Kidney capillary endothelial cell (primary cell): ENCODE data around the gene THBS1.

ENCODE experiments used
- DNase-seq: peaks from one replicate; pipeline ENCODE4 v3.0.0-alpha.2; 2018; ENCODE audit warnings: low spot score

THBS1 gene

DNA sequence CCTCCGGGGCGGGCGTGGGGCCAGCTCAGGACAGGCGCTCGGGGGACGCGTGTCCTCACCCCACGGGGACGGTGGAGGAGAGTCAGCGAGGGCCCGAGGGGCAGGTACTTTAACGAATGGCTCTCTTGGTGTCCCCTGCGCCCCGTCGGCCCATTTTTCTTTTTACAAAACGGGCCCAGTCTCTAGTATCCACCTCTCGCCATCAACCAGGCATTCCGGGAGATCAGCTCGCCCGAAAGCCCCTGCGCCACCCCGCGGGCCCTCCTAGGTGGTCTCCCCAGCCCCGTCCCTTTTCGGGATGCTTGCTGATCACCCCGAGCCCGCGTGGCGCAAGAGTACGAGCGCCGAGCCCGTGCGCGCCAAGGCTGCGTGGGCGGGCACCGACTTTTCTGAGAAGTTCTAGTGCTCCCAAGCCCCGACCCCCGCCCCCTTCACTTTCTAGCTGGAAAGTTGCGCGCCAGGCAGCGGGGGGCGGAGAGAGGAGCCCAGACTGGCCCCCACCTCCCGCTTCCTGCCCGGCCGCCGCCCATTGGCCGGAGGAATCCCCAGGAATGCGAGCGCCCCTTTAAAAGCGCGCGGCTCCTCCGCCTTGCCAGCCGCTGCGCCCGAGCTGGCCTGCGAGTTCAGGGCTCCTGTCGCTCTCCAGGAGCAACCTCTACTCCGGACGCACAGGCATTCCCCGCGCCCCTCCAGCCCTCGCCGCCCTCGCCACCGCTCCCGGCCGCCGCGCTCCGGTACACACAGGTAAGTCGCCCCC is at the start of gene THBS1:
TSS of gene THBS1 (plus strand) at position 595 of the 757 bp plus-strand sequence. CDS start 779 bp downstream, outside the sequence.
- peak; percentile 85 for DNase-seq

DNA sequence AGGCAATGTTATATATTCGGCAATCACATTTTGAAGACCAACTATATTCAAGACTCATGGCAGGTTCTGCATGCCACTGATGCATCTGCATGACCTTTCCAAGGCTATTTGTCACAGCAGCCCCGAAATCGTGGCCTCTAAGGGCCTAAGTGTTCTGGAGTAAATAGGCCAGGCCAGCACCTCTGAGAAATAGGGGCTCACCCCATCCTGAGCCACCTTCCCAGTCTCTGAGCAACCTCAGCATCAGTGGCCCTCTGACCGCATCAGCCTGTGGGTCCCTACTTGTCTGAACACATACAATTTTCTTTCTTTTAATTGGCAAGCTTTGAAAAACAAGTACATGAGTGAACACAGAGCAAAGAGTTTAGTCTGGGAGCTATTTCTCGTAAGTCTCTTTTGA is 45.9 kb upstream of the THBS1 start:
- no peak for DNase-seq

DNA sequence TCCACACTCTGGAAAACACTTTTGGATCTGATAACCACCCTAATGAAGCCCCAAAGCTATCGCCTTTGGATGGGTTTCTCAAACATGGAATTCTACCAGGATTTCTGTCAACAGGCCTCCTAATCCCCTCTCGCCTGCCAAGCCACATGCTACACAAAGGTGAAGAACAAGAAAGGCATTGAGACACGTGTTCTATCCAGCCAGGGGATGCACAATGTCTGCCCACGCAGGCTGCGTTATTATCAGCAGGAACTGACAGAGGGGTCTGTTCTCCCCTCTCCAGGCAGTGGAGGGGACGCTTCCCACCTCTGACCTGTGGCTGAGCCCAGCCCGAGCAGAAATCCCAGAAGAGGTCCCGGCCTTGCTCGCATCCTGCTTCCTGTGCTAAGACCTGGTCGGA is 45.4 kb upstream of the THBS1 start:
- no peak for DNase-seq

DNA sequence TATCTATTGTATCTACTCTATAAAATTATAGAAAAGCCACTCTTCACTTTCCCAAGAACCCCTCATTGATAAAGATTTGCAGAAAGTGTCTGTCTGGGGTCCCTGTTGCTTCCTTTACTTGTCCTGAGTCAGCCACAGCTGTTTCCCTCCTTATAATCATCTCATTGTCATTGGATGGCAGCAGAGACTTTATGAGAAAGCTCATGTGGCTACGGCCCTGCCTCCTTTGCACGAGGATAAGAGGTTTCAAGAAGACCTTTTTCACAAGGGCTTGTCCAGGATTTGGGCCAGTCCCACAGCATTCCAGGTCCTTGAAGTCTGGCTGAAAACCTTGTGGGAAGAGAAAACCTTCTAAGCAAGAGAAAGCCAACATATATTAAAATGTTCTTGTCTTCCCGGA is 41.9 kb upstream of the THBS1 start:
- no peak for DNase-seq

DNA sequence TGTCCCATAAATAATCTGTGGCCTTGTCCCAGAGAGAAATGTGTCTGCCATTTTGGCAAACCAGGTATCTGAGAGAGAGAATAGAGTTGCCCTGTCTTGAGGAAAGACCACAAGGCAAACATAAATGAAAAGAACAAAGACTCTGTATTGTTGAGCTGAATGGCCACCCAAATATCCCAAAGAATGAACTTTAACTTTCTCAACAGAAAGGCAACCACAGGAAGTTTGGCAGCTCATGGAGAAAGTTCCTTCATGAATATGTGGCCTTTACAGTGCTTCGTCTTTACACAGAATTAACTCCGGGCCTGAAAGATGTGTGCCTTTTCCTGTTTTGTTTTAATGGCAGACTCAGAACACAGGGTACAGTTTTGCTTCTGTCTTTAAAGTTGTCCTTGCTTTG is 41.4 kb upstream of the THBS1 start:
- DNase-seq: no peak

DNA sequence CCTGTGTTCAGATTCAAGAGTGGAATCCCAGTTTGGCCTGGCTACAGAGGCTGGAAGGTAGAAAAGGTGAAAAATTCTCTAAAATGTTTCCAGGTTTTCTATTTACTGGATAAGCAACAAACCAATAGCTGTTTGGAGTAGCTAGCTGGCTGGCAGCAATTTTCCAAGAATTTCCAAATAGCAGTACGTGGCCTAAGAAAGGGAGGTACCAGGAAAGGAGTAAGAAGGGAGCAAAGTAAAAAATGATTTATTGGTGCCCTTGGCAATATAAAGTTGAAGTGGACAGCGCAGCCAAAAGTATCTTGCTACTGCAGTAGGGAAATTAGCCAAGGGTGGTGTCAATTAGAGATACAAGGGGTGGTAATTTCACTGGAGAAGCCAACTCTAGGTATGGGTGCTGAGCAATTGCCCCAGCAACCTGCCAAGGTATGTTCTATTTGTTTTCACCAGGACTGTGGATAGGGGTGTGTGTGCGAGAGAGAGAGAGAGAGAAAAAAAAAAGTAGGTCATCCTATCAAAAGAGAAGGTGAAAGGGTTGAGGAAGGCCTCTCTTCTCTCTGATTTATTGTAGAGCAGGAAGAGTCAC is 40.8 kb upstream of the THBS1 start:
- no peak for DNase-seq

DNA sequence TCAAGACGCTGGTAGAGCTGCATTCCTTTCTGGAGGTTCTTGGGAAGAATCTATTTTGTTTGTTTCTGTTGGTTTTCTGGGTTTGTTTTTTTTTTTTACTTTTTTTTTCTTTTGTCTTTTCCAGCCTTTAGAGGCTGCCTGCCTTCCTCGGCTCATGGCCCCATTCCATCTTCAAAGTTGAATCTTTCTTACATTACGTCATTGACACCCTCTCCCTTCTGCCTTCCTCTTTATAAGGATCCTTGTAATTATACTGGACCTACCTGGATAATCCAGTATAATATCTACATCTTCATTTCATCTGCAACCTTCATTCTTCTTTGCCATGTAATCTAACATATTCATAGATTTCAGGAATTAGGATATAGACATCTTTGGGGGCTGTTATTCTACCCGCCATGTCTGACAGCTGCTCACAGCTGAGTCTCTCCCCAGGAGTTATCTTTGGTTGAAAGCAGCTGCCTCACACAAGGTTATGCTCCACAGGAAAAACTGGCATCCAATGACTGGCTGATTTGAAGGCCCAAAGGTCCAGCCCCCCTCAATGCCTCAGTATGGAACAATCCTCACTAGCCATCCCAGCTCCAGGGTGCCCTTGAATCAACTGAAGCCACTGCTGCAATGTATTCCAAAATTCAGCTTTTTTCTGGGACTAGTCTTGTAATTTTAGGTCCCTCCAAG is 38.4 kb upstream of the THBS1 start:
- DNase-seq: no peak

DNA sequence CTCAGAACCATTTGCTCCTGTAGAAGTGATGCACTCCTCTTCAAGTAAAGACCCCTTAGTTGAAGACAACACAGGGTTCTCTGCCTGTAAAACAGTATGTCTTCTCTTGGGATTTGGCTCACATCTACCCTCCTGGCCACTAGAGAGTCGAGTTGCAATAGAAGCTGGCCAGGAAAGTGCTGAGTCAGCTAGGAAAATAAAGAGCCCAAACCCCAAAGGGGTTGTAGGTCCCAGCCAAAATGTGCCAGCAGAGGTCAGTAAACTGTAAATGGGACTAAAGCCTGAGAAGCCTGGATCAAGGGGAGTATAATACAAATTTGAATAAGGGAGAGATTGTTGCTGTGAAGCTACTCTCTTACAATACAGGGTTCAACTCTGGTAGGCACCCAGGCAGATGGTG is 37.2 kb upstream of the THBS1 start:
- no peak for DNase-seq

DNA sequence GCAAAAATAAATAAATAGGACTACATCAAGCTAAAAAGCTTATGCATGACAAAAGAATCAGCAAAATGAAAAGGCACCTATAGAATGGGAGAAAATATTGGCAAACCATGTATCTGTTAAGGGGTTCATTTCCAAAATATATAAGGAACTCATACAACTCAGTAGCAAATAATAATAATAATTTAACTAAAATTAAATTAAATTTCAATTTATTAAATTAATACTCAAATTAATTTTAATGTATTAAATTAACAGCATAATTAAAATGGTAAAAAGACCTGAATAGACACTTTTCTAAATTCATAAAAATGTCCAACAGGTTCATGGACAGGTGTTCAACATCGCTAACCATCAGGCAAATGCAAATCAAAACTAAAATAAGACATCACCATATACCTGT is 34.0 kb upstream of the THBS1 start:
- no peak for DNase-seq

DNA sequence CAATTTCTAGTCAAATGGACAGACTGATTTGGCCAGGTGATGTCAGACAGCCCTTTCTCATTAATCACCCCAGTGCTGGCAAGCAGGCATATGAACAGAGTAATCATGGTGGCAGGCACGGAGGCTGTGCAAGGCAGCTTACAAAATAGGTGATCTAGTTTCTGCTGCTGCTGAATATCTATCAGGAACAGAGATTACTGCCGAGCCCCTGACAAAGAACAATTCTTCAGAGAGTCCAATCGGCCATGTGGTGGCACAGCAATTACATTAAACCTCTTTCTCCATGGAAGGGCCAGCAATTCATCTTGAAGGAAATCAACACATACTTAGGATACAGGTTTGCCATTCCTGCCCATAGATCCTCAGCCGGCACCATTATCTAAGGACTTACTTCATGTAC is 32.3 kb upstream of the THBS1 start:
- no peak for DNase-seq

DNA sequence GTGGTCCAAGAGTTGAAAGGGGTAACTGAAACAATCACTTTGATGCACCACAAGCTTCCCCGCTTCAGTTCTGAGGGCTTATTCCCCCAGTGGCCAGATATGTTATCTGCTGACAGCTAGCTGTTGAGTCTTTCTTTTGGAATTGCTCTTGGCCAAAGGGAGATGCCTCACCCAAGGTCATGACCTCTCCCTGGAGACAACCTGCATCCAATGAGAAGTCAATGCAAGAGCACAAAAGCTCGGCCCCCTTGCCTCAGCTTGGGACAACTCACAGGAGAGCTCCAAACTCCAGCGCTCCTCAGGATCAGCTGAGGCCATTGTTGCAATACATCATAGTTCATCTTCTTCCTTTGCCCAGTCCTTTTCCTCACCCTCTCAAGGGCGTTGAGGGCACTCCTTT is 31.0 kb upstream of the THBS1 start:
- no peak for DNase-seq

DNA sequence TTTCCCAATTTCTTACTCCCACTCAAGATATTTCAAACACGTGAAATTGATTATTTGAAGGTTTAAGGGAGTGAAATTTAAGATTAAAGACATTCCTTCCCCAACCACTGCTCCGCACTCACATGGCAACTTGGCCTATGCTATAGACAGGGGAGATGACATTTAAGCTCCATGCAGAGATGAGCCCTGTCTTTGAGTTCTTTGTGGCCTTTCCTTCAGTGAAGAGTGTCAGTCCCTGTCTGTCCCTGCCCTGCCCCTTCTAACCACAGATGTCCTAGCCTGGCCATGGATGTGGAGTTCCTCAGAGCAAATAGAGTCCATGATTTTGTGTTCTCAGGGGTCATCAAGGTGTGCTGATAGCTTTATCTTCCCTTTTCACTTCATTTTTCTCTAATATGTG is 29.4 kb upstream of the THBS1 start:
- no peak for DNase-seq

DNA sequence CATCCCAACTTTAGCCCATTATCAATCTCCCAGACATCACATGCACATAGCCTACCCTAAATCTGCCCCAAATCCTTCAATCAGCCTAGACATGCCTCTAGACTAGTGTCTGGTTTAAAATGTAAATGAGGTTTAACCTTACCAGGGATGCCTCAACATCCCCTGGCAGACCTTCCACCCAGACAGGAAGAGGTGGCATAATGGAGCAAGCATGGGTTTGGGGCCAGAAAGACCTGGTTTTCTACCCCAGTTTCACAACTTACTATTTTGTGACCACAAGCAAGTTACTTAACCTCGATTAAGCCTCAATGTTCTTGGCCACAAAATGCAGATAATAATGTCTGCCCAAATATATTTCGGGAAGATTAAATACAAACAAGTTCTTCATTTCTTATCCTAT is 28.3 kb upstream of the THBS1 start:
- DNase-seq: no peak

DNA sequence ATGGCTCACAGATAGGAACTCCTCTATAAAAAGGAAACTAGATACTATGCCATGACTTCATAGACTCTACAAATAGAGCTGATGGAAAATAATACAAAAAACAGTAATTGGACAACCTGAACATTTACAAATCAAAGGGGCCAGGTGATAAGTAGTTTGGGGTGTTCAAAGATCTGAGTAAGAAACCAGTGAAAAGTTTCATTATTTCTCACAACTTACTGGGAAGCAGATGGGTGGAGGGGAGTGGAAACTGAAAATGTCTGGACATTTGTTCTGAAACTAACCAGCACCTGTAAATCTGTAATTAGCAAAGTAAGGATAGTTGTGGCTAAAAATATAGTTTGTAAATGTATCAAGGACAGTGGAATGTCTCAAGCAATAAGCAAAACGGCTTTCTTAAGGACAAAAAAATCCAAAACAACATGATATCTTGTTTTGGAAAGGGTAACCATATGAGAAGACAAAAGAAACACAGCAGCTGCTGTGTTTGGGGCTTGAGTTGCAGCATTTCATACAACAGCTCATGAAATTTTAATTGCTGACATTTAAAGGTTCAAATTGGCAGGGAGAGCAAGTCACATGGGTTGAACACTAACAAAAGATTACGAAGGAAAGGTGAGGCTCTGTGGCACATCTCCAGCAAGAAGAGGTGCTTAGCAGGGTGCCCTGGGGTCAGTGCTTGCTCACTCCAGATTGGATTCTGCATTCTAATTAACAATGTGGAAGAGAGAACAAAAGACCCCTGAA is 26.8 kb upstream of the THBS1 start:
- DNase-seq: no peak

DNA sequence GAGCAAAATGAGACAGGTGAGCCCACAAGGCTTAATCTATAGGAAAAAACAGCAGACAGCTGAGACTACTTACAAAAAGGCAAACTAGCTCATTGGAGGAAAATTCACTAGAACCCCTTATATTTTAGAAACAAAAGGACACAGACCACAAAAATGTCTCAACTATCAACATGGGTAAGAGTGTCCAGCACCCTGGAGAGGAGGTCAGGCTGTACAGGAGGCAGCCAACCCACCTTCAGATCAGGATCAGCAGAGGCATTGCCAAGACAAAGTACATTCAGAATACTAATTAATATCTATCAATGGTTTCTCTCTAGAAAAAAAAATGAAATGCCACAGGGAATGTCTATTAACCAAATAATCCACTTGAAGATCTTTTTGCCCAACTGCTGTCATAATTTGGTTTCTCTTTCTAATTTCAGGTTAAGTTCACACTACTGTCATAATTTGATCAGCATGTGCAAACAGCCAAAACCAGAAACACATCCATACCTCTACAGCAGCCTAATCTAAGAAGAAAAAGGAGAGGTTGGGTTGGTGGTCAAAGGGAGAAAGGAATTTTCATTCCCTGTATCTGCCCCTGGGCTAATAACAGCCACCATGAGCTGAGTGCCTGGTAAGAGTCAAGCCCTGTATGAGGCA is 26.0 kb upstream of the THBS1 start:
- DNase-seq: no peak

DNA sequence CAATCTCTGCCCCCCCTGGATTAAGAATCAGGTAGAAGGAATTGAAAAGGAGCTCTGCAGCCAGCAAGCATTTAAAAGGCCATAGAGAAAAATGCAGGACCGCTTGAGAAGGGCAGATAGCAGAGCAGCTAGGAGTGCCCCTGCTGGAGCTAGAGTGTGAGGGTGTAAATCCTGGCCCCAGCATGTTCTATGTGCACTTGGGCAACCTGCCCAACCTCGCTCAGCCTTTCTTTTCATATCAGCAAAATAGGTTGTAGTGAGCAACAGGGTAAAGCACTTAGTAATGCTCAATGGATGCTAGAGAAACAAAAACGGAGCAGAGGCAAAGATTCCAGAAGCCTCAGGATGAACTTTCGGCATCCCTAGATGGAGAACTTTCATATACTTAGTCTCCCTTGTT is 25.0 kb upstream of the THBS1 start:
- DNase-seq: no peak

DNA sequence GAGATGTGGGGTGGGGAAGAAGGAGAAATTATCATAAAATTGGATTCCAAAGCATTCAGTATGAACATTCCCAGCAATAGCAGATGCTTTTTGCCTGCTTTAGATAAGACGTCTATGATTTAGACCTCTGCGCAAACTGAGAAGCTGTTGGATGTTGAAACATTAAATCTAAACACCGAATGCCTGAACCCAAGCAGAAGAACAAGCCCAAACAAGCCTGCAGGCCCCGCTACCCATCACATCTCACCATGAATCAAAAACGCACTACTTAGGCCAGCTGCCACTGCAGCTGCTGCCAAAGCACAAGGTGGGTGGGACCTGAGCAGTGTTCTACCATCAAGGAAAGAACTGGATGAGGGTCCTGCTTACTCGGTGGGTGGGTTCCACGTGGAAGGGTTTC is 24.4 kb upstream of the THBS1 start:
- DNase-seq: no peak

DNA sequence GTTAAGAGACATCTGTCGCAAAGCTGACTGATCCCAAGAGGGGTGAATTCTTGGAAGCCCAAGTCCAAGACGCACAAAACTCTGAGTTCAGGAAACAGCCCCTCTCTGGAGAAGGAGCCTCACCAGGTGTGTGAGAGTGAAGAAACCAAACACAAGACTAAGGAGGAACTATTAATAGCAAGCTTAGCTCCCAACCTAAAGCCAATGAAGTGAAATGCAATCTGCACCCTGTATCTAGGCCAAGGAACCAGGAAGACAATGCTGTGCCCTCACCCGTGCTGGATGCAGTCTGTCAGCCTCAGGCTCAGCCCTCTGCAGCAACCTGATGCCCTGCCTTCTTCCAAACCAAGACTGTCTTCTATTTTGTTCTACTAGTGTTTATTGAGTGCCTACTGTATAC is 22.5 kb upstream of the THBS1 start:
- no peak for DNase-seq

DNA sequence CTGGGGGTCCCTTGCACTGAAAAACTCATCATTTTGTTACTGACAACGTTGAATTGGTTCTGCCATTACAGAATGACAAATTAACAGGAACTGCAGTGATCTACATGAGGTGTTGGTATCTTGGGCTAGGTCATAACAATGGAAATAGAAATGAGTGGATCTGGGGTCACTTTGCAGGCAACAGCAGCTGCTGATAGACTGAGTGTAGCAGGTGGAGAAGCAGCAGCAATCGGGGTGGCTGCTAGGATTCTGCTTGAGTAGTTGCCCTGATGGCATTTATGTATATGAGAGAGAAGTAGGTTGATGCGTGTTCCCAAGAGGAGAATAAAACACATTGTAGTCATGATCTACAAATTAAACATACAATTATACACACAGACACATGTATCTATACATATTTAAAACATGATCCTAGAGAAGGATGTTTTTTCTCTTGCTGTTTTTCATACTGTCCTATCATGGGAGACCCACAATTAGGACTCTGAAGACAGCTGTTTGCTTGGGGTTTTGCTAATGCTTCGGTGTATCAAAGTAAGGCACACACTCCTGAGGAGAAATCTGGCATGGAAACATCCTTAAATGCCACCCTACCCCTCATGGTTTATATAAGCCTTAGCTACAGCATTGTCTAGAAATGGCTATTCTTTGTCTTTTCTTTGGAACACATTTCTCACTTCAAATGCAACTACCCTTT is 15.8 kb upstream of the THBS1 start:
- no peak for DNase-seq

DNA sequence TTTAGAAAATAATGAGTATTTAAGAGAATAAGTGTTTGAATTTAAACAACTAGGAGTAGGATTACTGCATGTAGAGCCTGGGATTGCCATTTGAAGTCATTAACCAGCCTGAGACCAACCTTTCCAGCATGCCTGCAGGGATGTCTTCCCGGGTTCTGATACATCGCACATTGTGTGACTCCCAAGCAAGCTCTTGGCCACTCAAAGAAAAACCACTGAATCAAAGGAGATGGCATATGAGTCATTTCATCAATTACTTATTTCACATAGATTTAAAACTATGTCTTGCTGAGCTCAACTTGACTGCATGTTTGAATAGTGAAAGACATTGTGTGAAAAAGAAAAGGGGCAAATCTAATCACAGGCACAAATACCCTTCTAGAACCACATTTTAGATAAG is 15.0 kb upstream of the THBS1 start:
- no peak for DNase-seq

DNA sequence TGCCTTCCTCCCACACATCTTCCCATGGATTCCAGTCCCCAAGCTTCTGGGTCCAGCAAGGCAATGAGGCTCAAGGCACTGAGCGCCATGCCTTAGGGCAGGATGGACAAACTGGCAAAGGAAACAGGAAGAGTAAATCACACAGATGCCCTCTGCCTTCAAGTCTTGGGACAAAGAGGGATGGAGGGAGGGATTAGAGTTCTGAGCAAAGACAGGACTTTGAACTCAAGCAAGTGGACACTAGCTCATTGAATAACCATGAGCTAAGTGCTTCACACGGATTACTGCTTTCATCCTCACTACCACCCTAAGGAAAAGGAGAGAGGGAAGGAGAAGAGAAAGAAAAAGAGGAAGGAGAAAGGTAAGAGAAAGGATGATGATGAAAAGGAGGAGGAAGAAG is 7.6 kb upstream of the THBS1 start:
- DNase-seq: no peak

DNA sequence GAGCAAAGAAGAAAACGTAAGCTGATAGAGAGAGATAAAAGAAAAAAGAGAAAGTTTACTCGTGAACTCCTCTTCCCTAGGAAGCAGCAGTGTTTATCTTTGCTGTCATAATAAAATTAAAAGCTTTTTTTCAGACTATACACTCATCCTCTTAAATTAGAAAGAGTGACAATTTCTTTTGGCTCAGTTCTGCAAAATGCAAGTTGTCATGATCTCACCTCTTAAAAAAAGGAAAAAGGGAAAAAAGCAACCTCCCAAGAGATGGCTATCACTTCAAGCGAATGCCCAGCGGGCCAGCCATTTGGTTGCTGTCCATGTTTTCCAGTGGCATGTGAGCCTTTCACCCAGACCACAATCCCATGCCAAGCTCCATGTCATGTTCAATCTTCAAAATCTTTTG is 7.0 kb upstream of the THBS1 start:
- DNase-seq: no peak
